SK-N-SH (cell line): ENCODE data around the gene SMIM1.

Experiments used
- EP300 ChIP-seq, 2 experiments: IDR thresholded peaks; 2 replicates each; pipeline versions ENCODE4 v1.4.0 to v1.6.1; 2012; ENCODE audit warnings: borderline replicate concordance in 1 of 2, low read depth in 1 of 2, low read length in 1 of 2
- EZH2phosphoT487 ChIP-seq: fragments of 200-600 bp; sonication (generic); IDR thresholded peaks from 2 replicates; pipeline ENCODE4 v1.6.1; 2017; ENCODE audit warnings: low read depth, mixed run types, mild to moderate bottlenecking, antibody characterized with exemption, moderate library complexity, borderline replicate concordance
- FOXM1 ChIP-seq: IDR thresholded peaks from 2 replicates; pipeline ENCODE4 v1.4.0; 2012; ENCODE audit warnings: low read depth, mild to moderate bottlenecking
- GABPA ChIP-seq: IDR thresholded peaks from 2 replicates; pipeline ENCODE4 v1.4.0; 2012; ENCODE audit warnings: low read depth, mild to moderate bottlenecking
- POLR2AphosphoS5 ChIP-seq: IDR thresholded peaks from 2 replicates; pipeline ENCODE4 v1.6.1; 2012; ENCODE audit warnings: low read depth, low read length
- RFX5 ChIP-seq: IDR thresholded peaks from 2 replicates; pipeline ENCODE4 v1.6.1; 2012; ENCODE audit warnings: mild to moderate bottlenecking, improper control_type of control experiment, low read length
- RXRA ChIP-seq: IDR thresholded peaks from 2 replicates; pipeline ENCODE4 v1.4.0; 2012; ENCODE audit warnings: low read depth, mild to moderate bottlenecking, borderline replicate concordance
- SIN3A ChIP-seq: IDR thresholded peaks from 2 replicates; pipeline ENCODE4 v1.6.1; 2012; ENCODE audit warnings: low read depth, mild to moderate bottlenecking, low read length, moderate library complexity, borderline replicate concordance
- SMC3 ChIP-seq: IDR thresholded peaks from 2 replicates; pipeline ENCODE4 v1.6.1; 2012; ENCODE audit warnings: low read depth, low read length, improper control_type of control experiment
- TEAD4 ChIP-seq: IDR thresholded peaks from 2 replicates; pipeline ENCODE4 v1.4.0; 2012; ENCODE audit warnings: mild to moderate bottlenecking, borderline replicate concordance; ENCODE audit not compliant: insufficient read depth
- TF ChIP-seq, protein P1 (sequence below): fragments of 200-600 bp; sonication (generic); IDR thresholded peaks from 2 replicates; pipeline ENCODE4 v1.6.1; 2017; ENCODE audit warnings: antibody characterized with exemption, mild to moderate bottlenecking, moderate library complexity
- TF ChIP-seq, protein P2 (sequence below): IDR thresholded peaks from 2 replicates; pipeline ENCODE4 v1.4.0; 2012; ENCODE audit warnings: low read depth

DNA sequence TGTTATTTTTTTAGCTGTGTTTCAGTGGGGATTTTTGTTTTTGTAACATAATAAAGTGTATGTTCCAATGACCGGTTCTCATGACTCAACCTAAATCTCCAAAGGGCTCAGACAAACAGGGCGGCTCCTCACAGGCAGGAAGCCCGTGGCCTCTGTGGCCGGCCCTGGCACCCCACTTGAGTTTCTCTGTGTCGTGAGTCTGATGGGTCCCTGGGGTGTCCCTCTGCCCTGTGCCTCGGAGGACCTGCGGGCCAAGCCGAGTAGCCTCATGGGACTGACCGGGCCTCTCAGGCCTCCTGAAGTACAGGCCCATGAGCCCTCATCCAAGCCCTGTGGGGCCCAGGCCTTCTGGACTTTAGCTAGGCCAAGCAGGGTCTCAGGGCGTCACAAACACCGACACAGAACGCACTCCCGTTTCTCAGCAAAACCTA is 36.4 kb upstream of the SMIM1 start:
- TF ChIP-seq RFX5 (no peak), EP300 (IDR thresholded peaks at IDR 0.05; ENCODE audit: borderline replicate concordance in 1 of 2, low read depth in 1 of 2, low read length in 1 of 2) (no peak), SMC3 (no peak), EZH2phosphoT487 (no peak), GABPA (no peak), FOXM1 (no peak), TEAD4 (no peak), RXRA (no peak), SIN3A (no peak), POLR2AphosphoS5 (no peak)
- TF ChIP-seq, protein P1, sequence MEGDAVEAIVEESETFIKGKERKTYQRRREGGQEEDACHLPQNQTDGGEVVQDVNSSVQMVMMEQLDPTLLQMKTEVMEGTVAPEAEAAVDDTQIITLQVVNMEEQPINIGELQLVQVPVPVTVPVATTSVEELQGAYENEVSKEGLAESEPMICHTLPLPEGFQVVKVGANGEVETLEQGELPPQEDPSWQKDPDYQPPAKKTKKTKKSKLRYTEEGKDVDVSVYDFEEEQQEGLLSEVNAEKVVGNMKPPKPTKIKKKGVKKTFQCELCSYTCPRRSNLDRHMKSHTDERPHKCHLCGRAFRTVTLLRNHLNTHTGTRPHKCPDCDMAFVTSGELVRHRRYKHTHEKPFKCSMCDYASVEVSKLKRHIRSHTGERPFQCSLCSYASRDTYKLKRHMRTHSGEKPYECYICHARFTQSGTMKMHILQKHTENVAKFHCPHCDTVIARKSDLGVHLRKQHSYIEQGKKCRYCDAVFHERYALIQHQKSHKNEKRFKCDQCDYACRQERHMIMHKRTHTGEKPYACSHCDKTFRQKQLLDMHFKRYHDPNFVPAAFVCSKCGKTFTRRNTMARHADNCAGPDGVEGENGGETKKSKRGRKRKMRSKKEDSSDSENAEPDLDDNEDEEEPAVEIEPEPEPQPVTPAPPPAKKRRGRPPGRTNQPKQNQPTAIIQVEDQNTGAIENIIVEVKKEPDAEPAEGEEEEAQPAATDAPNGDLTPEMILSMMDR: no peak
- TF ChIP-seq, protein P2, sequence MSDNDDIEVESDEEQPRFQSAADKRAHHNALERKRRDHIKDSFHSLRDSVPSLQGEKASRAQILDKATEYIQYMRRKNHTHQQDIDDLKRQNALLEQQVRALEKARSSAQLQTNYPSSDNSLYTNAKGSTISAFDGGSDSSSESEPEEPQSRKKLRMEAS: no peak
